Measurements from ENCODE around the gene QARS1. TPM values are rescaled to one million over a fixed set of nuclear protein-coding genes. Genes with fewer than 3 reads are reported as not detected.

Gene QARS1
- total and polyA plus RNA-seq, 2 of the 13 experiments (the other 11 are each of a cell fraction or from before 2014, with no cell fraction given): 307 to 327 TPM

DNA sequence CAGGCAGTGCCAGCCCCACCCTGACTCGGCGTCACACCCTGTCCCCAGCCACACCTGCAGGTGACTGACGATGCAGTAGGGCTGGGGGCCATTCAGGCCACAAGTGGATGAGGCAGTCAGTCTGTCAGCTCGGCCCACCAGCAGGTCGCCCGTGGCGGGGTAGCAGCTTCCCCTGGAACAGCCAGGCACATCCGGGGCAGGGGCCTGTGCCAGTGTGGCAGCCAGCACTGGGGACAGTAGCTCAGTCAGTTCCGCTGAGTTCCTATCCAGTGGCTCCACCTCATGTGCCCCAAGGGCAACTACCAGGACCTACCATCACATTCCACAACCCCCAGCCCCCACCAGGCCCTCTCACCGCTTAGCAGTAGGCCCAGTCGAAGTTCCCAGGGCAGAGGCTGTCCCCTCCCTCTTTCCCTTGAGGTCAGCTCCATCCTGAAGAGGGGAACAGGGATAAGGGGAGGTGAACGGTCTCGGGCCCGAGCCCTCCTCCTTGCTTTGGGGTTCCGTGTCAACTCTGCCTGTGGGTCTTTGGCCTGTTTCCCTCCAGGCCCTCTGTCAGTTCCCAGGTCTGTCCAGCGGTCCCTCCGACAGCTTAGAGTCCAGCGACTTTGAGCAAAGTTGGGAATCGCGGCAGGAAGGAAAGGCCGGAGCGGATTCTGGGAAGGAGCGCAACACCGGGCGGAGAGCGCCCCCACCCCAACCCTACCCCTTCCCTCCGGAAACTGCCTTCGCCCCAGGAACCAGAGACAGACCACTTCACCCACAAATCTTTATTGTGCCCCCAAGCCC, 28.1 kb upstream of the QARS1 start, which contains the start of gene LAMB2 (continued):
- TF ChIP-seq, protein P1, sequence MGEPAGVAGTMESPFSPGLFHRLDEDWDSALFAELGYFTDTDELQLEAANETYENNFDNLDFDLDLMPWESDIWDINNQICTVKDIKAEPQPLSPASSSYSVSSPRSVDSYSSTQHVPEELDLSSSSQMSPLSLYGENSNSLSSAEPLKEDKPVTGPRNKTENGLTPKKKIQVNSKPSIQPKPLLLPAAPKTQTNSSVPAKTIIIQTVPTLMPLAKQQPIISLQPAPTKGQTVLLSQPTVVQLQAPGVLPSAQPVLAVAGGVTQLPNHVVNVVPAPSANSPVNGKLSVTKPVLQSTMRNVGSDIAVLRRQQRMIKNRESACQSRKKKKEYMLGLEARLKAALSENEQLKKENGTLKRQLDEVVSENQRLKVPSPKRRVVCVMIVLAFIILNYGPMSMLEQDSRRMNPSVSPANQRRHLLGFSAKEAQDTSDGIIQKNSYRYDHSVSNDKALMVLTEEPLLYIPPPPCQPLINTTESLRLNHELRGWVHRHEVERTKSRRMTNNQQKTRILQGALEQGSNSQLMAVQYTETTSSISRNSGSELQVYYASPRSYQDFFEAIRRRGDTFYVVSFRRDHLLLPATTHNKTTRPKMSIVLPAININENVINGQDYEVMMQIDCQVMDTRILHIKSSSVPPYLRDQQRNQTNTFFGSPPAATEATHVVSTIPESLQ (CRISPR knock-in tag; conservative IDR thresholded peaks at IDR 0.05): no peak
- TF ChIP-seq RXRB (CRISPR knock-in tag; IDR thresholded peaks at IDR 0.05; ENCODE audit: borderline replicate concordance) (peak; percentile 58; the same call in 1 of the 2 replicates), ZBTB1 (CRISPR knock-in tag; IDR thresholded peaks at IDR 0.05; ENCODE audit: borderline replicate concordance) (no peak), RARG (CRISPR knock-in tag; IDR thresholded peaks at IDR 0.05; ENCODE audit: low read depth) (no peak), POLR2AphosphoS5 (IDR thresholded peaks at IDR 0.05; ENCODE audit: low read depth, low read length) (peak; percentile 68), ZNF296 (CRISPR knock-in tag; conservative IDR thresholded peaks at IDR 0.05) (0 out of 2 replicates have a peak, but pooled peaks have one; percentile 12), ESRRA (CRISPR knock-in tag; IDR thresholded peaks at IDR 0.05; ENCODE audit: low read depth) (no peak), CSRNP2 (CRISPR knock-in tag; conservative IDR thresholded peaks at IDR 0.05; ENCODE audit: low read depth) (no peak), ZNF124 (CRISPR knock-in tag; IDR thresholded peaks at IDR 0.05) (peak; percentile 33; the same call in 1 of the 2 replicates), TFDP2 (CRISPR knock-in tag; IDR thresholded peaks at IDR 0.05) (0 out of 2 replicates have a peak, but pooled peaks have one; percentile 32), MEIS1 (CRISPR knock-in tag; IDR thresholded peaks at IDR 0.05; ENCODE audit: borderline replicate concordance) (no peak), MIXL1 (CRISPR knock-in tag; IDR thresholded peaks at IDR 0.05) (peak; percentile 52; the same call in 1 of the 2 replicates), RBFOX2 (IDR thresholded peaks at IDR 0.05; ENCODE audit: low read depth, low read length) (peak; percentile 65; the same call in 1 of the 2 replicates), ZNF430 (CRISPR knock-in tag; IDR thresholded peaks at IDR 0.05) (0 out of 2 replicates have a peak, but pooled peaks have one; percentile 79), KDM3A (CRISPR knock-in tag; IDR thresholded peaks at IDR 0.05; ENCODE audit: low read depth) (peak; percentile 63; the same call in 1 of the 2 replicates), ZNF224 (CRISPR knock-in tag; IDR thresholded peaks at IDR 0.05) (0 out of 2 replicates have a peak, but pooled peaks have one; percentile 41), JUNB (CRISPR knock-in tag; IDR thresholded peaks at IDR 0.05; ENCODE audit: borderline replicate concordance) (0 out of 2 replicates have a peak, but pooled peaks have one; percentile 32), THYN1 (CRISPR knock-in tag; IDR thresholded peaks at IDR 0.05; ENCODE audit: borderline replicate concordance, low read depth) (peak; percentile 65; the same call in 1 of the 2 replicates)
- TF ChIP-seq, protein P2, sequence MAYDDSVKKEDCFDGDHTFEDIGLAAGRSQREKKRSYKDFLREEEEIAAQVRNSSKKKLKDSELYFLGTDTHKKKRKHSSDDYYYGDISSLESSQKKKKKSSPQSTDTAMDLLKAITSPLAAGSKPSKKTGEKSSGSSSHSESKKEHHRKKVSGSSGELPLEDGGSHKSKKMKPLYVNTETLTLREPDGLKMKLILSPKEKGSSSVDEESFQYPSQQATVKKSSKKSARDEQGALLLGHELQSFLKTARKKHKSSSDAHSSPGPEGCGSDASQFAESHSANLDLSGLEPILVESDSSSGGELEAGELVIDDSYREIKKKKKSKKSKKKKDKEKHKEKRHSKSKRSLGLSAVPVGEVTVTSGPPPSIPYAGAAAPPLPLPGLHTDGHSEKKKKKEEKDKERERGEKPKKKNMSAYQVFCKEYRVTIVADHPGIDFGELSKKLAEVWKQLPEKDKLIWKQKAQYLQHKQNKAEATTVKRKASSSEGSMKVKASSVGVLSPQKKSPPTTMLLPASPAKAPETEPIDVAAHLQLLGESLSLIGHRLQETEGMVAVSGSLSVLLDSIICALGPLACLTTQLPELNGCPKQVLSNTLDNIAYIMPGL (CRISPR knock-in tag; IDR thresholded peaks at IDR 0.05; ENCODE audit: borderline replicate concordance in 1 of 2, low read depth in 1 of 2): peak; percentile 26 to 69; a peak in 1 of 4 replicates
